Stimulated activated naive CD4-positive, alpha-beta T cell (primary cell): ENCODE data around the gene ACTA2.

ENCODE experiments used
- DNase-seq, 6 experiments: peaks; one replicate each; lab custom pipeline; 2025; lab: John Stamatoyannopoulos, UW

ACTA2 gene

DNA sequence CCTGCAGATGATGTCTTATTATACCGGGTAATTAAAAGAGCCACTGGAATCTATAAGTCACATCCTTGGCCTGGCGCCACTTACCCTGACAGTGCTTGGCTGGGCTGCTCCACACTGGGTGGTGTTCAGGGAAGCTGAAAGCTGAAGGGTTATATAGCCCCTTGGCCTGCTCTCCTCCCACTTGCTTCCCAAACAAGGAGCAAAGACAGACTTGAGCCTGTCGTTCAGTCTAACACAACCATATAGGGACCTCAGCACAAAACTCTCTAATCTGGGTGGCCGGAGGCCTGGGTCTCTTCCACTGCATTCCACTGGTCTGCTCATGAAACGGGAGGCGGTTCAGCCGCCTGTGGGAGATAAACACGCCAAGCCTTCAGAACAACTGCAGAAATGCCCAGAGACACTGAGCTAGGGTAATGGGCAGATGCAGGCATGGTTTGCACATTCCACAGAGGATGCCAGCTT lies at the start of gene ACTA2:
Gene ACTA2 (minus strand): TSS at position 127 of the 465 bp plus-strand sequence. CDS start 3,843 bp downstream, outside the sequence.
- no peak for DNase-seq

DNA sequence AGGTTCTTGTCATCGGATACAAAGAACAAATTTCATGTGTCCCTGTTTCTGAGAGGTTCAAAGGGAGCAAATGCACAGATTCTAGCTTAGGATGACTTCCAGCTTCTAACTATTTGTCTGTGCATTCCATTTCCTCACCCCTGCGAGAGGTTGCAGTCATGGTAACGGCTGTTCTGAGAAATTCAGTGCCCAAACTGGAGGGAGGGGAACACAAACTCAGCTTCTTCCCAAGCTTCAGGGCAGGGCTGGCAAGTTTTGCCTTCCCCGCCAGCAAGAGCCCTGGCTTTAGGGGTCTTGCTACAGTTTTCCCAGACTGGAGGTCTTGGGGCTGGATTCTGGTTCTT lies 49.1 kb upstream of the ACTA2 start:
- no peak for DNase-seq

DNA sequence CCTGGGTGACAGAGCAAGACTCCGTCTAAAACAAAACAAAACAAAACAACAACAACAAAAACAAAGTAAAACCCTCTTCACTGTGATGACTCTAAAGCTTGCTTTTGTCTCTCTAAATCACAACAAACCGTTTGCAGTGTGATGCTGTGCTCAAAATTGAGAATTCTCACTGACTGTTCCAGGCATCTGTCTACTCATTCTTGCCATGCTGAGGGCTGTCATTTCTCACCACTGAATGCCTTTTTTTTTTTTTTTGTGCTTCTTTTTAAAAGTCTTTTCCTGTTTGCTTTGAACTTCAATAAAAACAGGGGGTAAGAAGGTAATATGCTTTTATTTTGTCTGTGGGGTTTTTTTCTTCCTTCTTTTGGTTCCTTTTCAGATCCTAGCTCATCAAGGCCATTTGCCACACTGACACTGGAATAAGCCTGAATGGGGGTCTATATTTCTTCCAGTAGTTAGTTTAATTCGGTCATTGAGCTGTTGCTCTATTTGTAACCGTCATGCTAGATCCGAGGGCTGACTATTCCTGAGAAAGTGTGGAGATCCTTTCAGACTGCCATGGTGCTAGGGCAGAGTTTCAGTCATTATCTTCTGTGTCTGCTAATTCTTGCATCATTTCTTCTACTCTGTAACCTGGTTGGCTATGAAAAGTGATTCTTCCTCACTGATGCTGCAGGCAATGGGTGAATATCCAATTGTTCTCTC lies 48.6 kb upstream of the ACTA2 start:
- peak in 1 of 6 experiments; percentile 5 for DNase-seq

DNA sequence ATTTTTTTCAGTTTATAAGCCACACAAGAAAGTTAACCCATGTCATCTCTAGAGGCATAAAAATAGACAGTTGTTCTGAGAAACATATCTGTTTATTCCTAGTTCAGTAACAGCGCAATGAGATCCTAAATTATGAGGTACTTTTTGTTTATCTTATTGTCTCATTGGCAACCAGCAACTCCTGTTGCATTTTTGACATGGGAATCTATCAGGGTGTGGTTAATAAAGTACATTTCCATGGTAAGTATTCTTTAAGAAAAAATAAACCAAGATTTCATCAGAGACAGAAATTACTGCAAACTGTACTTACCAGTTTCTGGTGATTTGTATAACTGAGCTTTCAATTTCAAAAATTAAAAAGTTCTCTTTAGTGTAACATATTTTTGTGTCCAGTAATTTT lies 47.1 kb upstream of the ACTA2 start:
- DNase-seq: no peak

DNA sequence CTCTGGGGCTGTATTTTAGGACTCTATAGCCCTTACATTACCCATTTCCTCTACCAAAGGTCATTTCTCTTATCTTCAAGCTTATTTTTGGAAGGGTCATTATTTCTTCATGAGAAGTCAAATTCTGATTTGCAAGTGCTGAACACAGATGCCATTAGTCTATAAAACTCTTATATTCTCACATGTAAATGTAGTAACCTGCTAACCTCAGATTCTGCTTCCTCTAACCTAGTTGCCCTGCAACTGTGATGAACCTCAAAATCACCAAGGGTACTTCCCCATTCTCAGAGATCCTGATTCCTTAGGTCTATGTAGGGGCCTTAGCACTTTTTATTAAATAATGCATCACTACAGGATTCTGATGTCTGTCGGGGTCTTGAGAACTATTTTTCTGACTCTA lies 44.4 kb upstream of the ACTA2 start:
- DNase-seq: no peak

DNA sequence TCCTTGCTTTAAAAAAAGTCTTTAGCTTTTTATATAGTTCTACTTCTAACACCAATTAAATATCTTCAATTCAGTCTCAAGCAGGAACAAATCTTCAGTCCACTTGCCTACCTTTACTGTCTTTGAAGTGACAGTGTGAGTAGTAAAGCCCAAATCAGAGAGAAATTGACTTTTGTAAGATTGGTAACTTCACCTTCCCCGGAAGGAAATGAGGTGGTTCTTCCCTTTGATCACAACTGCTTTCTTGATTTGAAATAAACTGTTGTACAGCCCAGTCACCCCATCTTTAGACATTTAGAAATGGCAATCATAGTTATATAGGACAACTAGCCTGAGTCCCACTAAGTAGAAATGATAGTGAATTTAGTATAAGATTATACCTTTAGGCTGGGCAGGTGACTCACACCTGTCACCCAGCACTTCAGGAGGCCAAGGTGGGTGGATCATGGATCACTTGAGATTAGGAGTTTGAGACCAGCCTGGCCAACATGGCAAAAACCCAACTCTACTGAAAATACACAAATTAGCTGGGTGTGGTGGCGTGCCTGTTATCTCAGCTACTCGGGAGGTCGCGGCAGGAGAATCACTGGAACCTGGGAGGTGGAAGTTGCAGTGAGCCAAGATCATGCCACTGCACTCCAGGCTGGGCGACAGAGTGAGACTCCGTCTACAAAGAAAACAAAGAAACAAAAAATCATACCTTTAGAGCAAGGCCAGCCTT lies 42.7 kb upstream of the ACTA2 start:
- DNase-seq: peak in 3 of 6 experiments; percentile 9 to 17 (median 11)

DNA sequence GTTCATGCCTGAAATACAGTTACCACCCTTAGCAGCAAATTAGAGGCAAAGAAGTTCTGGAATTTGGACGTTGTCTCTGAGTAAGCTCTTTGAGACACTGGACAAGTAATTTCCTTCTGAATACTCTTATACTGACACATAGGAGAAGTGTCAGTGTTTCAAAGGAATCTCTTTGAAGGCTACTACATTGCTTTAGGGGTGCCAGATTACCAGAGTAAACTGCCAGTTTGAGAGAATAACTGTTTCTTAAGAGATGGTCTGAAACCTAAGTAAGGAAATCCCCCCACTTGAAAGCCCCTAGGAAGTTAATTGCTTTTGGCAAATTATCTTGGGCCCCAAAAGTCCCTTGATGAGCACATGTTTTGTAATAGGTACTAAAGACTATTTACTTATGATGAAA lies 41.4 kb upstream of the ACTA2 start:
- no peak for DNase-seq

DNA sequence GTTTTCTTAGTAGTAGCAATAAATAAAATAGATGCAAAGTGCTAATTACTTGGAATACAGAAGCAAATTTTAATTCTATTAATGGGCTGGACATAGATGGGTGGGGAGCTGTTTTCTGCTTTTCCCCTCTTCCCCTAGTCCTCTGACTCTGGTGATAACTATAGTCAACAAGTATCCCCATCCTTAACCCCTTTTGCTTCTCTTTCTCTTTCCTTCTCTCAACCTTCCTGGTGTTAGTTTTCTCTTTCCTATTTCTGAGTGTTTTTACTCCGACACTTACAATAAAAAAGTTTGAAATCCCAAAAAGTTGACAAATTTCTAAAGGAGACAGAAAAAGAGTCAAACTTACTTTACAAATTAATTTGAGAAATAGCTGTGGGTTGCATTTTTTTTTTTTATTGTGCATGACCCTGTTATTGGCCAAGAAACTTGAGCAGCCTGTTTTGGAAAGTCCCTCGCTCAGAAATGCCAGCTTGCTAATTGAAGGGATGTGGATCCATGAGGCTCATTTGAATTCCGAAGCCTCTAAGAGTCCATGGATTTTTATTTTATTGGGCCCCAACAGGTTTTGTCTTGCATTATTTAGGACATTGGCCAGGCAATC lies 40.5 kb upstream of the ACTA2 start:
- no peak for DNase-seq

DNA sequence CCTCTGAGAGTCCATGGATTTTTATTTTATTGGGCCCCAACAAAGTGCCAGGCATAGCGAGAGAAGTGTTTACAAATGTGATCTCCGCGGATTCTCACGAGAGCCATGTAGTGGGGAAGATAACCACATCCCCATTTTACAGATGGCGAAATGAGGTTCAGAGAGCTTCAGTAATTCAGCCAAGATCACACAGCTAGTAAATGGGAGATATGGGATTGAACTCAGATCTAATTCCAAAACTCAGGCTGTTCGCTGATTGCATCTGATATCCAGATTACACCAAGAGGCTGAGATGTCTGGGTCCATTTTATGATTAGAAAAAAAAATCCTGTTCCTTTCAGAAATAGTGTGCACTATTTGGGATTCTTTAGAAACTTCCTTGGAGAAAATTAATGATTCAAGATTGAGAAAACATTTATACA lies 39.3 kb upstream of the ACTA2 start:
- no peak for DNase-seq

DNA sequence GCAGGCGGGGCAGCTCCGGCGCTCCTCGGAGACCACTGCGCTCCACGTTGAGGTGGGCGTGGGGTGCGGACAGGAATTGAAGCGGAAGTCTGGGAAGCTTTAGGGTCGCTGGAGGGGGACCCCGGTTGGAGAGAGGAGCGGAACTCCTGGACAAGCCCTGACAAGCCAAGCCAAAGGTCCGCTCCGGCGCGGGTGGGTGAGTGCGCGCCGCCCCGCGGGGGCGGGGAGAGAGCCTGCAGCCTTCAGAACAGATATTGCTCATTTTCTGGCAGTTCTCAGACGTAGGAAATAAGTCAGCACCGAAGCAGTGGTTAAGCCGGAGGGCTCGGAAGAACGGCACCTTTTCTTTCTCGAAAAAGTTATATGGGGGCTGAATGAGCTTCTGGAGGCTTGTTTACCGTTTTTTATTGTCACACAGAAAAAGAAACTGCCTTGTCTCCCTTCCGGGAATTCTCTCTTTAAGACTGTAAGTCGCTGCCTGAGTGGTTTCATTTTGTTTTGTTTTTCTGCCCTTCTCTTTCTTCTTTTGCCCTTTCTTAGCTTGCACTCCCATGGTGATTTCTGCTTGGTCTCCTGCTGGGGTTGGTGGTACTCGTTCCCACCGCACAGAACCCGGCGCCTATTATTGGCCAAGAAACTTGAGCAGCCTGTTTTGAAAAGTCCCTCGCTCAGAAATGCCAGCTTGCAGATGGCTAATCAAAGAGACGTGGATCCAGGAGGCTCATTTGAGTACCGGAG lies 38.8 kb upstream of the ACTA2 start:
- peak; percentile 11 to 56 (median 42) for DNase-seq

DNA sequence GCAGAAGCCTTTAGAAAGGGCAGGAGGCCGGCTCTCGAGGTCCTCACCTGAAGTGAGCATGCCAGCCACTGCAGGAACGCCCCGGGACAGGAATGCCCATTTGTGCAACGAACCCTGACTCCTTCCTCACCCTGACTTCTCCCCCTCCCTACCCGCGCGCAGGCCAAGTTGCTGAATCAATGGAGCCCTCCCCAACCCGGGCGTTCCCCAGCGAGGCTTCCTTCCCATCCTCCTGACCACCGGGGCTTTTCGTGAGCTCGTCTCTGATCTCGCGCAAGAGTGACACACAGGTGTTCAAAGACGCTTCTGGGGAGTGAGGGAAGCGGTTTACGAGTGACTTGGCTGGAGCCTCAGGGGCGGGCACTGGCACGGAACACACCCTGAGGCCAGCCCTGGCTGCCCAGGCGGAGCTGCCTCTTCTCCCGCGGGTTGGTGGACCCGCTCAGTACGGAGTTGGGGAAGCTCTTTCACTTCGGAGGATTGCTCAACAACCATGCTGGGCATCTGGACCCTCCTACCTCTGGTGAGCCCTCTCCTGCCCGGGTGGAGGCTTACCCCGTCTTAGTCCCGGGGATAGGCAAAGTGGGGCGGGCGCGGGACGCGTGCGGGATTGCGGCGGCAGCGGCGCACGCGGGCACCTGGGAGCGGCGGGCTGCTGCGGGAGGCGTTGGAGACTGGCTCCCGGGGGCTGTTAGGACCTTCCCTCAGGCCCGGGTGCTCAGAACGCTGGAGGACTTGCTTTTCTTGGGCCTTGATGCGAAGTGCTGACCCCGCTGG lies 38.0 kb upstream of the ACTA2 start, which contains the start of gene FAS:
Gene FAS (plus strand): TSS at position 415 of the 777 bp plus-strand sequence. CDS start 79 bp downstream, at position 494.
- peak; percentile 55 to 69 (median 60) for DNase-seq

DNA sequence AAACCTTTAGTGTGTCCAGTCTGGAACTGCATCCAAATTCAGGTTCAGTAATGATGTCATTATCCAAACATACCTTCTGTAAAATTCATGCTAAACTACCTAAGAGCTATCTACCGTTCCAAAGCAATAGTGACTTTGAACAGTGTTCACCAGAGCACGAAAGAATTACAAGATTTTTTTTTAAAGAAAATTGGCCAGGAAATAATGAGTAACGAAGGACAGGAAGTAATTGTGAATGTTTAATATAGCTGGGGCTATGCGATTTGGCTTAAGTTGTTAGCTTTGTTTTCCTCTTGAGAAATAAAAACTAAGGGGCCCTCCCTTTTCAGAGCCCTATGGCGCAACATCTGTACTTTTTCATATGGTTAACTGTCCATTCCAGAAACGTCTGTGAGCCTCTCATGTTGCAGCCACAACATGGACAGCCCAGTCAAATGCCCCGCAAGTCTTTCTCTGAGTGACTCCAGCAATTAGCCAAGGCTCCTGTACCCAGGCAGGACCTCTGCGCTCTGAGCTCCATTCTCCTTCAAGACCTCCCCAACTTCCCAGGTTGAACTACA lies 37.3 kb upstream of the ACTA2 start:
- no peak for DNase-seq

DNA sequence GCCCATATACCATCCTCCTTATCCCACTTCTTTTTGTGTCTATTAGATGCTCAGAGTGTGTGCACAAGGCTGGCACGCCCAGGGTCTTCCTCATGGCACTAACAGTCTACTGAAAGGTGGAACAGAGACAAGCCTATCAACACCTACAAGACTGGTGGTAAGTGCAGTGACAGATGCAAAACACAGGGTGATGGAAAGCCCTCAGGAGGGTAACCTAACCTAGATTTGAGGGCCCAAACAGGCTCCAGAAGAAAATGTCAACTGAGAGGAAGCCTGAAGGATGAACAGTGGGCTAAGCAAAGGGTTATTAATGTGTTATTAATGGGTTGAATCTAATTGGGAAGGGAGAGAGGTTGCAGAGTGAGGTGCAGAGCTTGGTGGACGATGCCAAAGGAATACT lies 36.9 kb upstream of the ACTA2 start:
- DNase-seq: no peak

DNA sequence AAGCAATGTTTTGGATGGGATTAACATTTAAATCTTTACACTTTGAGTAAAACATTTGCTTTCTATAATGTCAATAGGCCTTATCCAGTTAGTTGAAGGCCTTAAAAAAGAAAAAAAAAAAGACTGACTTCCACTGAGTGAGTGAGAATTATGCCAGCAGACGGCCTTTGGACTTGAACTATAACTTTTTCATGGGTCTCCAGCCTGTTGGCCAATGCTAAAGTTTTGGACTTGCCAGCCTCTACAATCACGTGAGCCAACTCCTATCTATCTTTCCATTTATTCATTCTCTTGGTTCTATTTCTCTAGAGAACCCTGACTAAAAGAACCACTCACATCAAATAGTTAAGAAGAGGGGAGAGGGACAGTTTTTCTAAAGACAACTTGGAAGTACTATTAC lies 35.3 kb upstream of the ACTA2 start:
- no peak for DNase-seq

DNA sequence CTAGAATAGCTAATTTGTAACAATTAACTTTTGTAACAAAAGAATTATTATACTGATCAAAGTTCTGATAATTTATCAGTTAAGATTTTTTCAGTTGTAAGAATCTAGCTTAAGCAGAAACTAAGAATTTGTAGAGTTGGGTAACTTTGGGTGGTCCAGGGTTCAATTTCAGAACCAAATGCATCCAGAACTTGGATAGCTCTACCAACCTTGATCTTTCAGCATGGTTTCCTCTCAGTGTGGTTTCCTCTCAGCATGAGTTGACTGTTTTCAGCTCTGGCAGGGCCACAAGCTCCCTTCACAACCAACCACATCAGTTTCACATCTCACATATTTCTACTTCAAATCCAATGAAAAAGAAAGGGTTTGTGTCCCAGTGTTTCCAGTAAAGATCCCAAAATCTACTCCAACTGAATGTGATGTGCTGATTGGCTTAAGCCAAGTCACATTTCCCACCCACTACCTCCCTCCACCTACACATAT lies 34.7 kb upstream of the ACTA2 start:
- peak in 2 of 6 experiments; percentile 4 to 13 for DNase-seq

DNA sequence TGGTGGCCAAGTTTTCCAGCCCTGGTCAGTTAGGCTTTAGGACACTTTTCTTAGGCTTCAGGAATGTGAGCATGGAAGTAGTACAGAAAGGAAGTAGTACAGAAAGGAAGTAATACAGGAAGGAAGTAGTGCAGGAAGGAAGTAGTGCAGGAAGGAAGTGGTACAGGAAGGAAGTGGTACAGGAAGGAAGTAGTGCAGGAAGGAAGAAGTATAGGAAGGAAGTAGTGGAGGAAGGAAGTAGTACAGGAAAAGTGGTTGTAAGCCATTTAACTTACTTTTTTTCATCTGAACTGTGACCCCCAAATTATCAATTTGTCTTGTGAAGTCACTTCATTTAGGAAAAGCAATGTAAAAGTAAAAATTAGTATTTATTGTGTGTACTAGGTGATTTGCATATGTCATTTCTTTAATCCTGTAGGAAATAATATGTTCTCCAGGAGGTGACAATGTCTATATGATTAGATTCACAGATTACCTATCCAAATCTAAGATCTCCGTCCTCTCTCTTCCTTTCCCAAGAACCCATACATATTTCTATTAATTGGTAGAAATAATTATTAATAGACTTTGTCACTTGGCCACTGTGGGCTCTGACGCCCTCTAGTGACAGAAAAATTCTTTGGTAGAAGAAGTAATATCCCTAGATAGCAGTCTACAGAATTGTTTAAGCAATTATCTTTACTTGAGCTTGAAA lies 34.1 kb upstream of the ACTA2 start:
- peak in 1 of 6 experiments; percentile 11 for DNase-seq

DNA sequence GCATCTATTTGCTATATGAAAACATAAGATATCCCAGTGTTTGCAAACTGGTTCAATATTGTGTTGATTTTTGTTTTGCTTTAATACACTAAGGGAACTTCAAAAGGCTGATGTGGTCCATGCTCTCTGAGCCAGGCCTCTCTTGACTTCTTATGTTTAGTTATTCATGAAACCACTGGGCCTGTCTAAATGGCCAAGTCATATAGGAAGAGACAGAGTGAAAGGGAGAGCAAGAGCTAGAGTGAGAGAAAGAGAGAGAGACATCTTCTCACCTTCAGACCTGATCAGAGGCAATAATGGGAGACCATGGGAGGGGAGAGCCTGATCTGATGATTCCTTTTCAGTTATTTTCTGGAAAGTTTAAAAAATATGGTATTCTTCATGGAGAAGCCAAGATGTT lies 32.0 kb upstream of the ACTA2 start:
- no peak for DNase-seq

DNA sequence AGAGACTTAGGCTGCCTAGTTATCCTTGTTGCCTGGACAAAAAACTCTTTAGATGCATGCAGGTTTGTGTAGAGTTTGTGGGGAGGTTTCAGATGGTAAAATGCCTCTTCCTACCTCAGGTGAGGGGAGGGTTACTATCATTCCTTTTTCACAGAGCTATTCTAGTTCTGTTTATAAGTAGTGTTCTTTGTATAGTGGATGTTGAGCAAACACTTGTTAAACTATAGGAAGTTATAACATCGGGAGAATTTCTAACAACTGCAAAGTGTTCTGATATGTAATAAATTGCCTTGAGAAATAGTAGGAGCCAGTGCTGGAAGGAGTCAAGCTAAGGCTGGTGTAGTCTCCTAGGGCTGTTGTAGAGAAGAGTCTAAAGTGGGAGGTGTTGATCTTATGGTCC lies 31.4 kb upstream of the ACTA2 start:
- no peak for DNase-seq

DNA sequence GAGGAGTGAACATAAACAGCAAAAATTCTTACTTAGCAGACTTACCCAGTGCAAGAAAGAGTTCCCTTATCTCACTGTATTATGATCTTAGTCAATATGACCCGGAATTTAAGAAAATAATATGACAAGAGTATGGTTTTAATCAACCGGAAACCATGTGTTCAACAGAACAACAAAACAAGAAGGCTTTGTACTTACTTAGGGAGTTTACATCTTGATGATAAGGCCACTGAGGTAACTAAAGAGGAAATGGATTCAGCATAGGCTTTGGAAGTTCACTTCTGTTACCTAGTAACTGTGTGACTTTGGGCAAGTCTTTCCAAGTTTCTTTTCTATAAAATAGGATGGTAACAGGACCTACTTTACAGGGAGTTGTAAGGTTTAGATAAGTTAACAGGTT lies 30.6 kb upstream of the ACTA2 start:
- no peak for DNase-seq

DNA sequence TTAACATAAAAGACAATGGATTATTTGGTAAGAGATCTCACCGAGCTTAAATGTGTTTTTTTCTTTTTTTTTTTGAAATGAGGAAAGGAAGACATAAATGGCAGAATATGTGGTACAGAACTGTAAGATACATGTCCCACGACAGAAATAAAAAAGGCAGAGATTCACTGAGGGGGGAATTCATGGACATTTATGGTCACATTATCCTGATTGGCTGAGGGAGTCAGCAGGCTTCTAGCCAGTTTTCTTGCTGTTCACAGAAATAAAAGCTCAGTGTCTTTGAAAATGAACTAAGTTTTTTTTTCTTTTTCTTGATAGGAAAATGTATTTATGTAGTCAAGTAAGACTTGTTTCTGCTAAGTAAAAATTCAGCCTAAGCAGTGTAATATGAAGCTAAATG lies 29.8 kb upstream of the ACTA2 start:
- no peak for DNase-seq
